Activated CD8-positive, alpha-beta T cell treated with anti-CD3 and anti-CD28 coated beads, Interleukin-2, amount 10 ng/mL, durations not matched to agents 7 days and 5 days (primary cell): ENCODE results near the gene CELF4. TPM values are rescaled to one million over a fixed set of nuclear protein-coding genes. Genes with fewer than 3 reads are reported as not detected.

Experiments
- ATAC-seq: fragments of 150-1000 bp; cut with Tn5 transposase; one replicate; pipeline ENCODE4 v1.10.0; 2021; ENCODE audit warnings: moderate library complexity
- CTCF ChIA-PET: fragments of 350-600 bp; sonication (Branson Sonifier 250); formaldehyde crosslinking; loops from one replicate; lab custom pipeline; 2021; ENCODE audit warnings: antibody characterized with exemption; lab: Charles Lee
- POLR2A ChIA-PET: fragments of 350-600 bp; sonication (Branson Sonifier 250); formaldehyde crosslinking; loops from one replicate; lab custom pipeline; 2021; ENCODE audit warnings: antibody characterized with exemption; lab: Charles Lee
- DNase-seq: peaks from one replicate; pipeline ENCODE4 v3.0.0-alpha.2; 2020
- H3K27ac Mint-ChIP-seq: one replicate; pipeline ENCODE4 v1.8.0; 2021; ENCODE audit warnings: mild to moderate bottlenecking, mixed read lengths
- H3K27me3 Mint-ChIP-seq: one replicate; pipeline ENCODE4 v1.8.0; 2021; ENCODE audit warnings: low read depth, mixed read lengths
- H3K36me3 Mint-ChIP-seq: one replicate; pipeline ENCODE4 v1.8.0; 2021; ENCODE audit warnings: low read depth, mixed read lengths
- H3K4me1 Mint-ChIP-seq: one replicate; pipeline ENCODE4 v1.8.0; 2021; ENCODE audit warnings: low read depth, mixed read lengths
- H3K4me3 Mint-ChIP-seq: one replicate; pipeline ENCODE4 v1.8.0; 2021; ENCODE audit warnings: mild to moderate bottlenecking, mixed read lengths
- H3K9me3 Mint-ChIP-seq: one replicate; pipeline ENCODE4 v1.8.0; 2022; ENCODE audit warnings: mixed read lengths; ENCODE audit not compliant: insufficient read depth
- total RNA-seq, 2 experiments: library from RNA; stranded (reverse); gene quantifications; one replicate each; pipeline ENCODE4 v1.2.3, GENCODE V29; 2021

The CELF4 gene
- total RNA-seq, 2 experiments from 2014 or later, result not detected

- POLR2A ChIA-PET, result no interaction called here
- Mint-ChIP-seq H3K9me3 (no peaks in the 10 kb centered on the region), H3K4me1 (no peaks in the 10 kb centered on the region), H3K27ac (no peak overlapping the region), H3K4me3 (no peak overlapping the region), H3K36me3 (no peaks in the 10 kb centered on the region), H3K27me3 (no peaks in the 10 kb centered on the region)
- CTCF ChIA-PET, result no interaction called here
- DNase-seq (no peak), ATAC-seq (no peak)
Measured at GRCh38 chr18:37297106-37297505, 268.5 kb downstream of the CELF4 start.

- Mint-ChIP-seq H3K9me3 (no peaks in the 10 kb centered on the region), H3K27ac (no peak overlapping the region), H3K4me3 (no peak overlapping the region), H3K27me3 (no peaks in the 10 kb centered on the region), H3K4me1 (no peaks in the 10 kb centered on the region), H3K36me3 (no peaks in the 10 kb centered on the region)
- ChIA-PET CTCF (no interaction called here), POLR2A (no interaction called here)
- DNase-seq (no peak), ATAC-seq (no peak)
Measured at GRCh38 chr18:37294951-37295350, 270.6 kb downstream of the CELF4 start.

GRCh38 chr18:37293359-37293758 is 272.2 kb downstream of the CELF4 start:
- DNase-seq, result no peak
- POLR2A ChIA-PET, result no interaction called here
- CTCF ChIA-PET, result no interaction called here

GRCh38 chr18:37289423-37289822 is 276.2 kb downstream of the CELF4 start:
- Mint-ChIP-seq H3K36me3 (no peaks in the 10 kb centered on the region), H3K4me3 (no peak overlapping the region), H3K4me1 (no peaks in the 10 kb centered on the region), H3K27ac (no peak overlapping the region), H3K27me3 (no peaks in the 10 kb centered on the region), H3K9me3 (no peaks in the 10 kb centered on the region)
- no peak for DNase-seq
- no peak for ATAC-seq
- ChIA-PET POLR2A (no interaction called here), CTCF (no interaction called here)

More at GRCh38 chr18:37293359-37293758, 272.2 kb downstream of the CELF4 start:
- H3K27me3 Mint-ChIP-seq, result no peaks in the 10 kb centered on the region
- no peak overlapping the region for H3K4me3 Mint-ChIP-seq
- no peak overlapping the region for H3K27ac Mint-ChIP-seq
- H3K36me3 Mint-ChIP-seq, result no peaks in the 10 kb centered on the region
- no peak for ATAC-seq
- no peaks in the 10 kb centered on the region for H3K4me1 Mint-ChIP-seq
- H3K9me3 Mint-ChIP-seq, result no peaks in the 10 kb centered on the region

GRCh38 chr18:37287601-37288000 is 278.0 kb downstream of the CELF4 start:
- DNase-seq, result no peak
- no peaks in the 10 kb centered on the region for H3K36me3 Mint-ChIP-seq
- POLR2A ChIA-PET, result no interaction called here
- no peaks in the 10 kb centered on the region for H3K4me1 Mint-ChIP-seq
- CTCF ChIA-PET, result no interaction called here
- no peak for ATAC-seq
- H3K9me3 Mint-ChIP-seq, result no peaks in the 10 kb centered on the region
- no peak overlapping the region for H3K27ac Mint-ChIP-seq
- H3K27me3 Mint-ChIP-seq, result no peaks in the 10 kb centered on the region
- no peak overlapping the region for H3K4me3 Mint-ChIP-seq

GRCh38 chr18:37286801-37287200 is 278.8 kb downstream of the CELF4 start:
- ChIA-PET CTCF (no interaction called here), POLR2A (no interaction called here)
- Mint-ChIP-seq H3K27ac (no peak overlapping the region), H3K4me3 (no peak overlapping the region), H3K9me3 (no peaks in the 10 kb centered on the region), H3K36me3 (no peaks in the 10 kb centered on the region), H3K4me1 (no peaks in the 10 kb centered on the region), H3K27me3 (no peaks in the 10 kb centered on the region)
- no peak for DNase-seq
- ATAC-seq, result no peak

- ATAC-seq (no peak), DNase-seq (no peak)
- H3K27ac Mint-ChIP-seq, result no peak overlapping the region
- H3K9me3 Mint-ChIP-seq, result no peaks in the 10 kb centered on the region
- H3K36me3 Mint-ChIP-seq, result no peaks in the 10 kb centered on the region
- no peak overlapping the region for H3K4me3 Mint-ChIP-seq
- no peaks in the 10 kb centered on the region for H3K27me3 Mint-ChIP-seq
- POLR2A ChIA-PET, result no interaction called here
- H3K4me1 Mint-ChIP-seq, result no peaks in the 10 kb centered on the region
- CTCF ChIA-PET, result no interaction called here
Measured at GRCh38 chr18:37285825-37286224, 279.8 kb downstream of the CELF4 start.

GRCh38 chr18:37284260-37284659 is 281.3 kb downstream of the CELF4 start:
- POLR2A ChIA-PET, result no interaction called here
- Mint-ChIP-seq H3K36me3 (no peaks in the 10 kb centered on the region), H3K27me3 (no peaks in the 10 kb centered on the region), H3K4me1 (no peaks in the 10 kb centered on the region), H3K4me3 (no peak overlapping the region), H3K27ac (no peak overlapping the region), H3K9me3 (no peaks in the 10 kb centered on the region)
- ATAC-seq (no peak), DNase-seq (no peak)
- CTCF ChIA-PET, result no interaction called here

GRCh38 chr18:37282386-37283037 is 283.1 kb downstream of the CELF4 start:
- ATAC-seq (no peak), DNase-seq (no peak)
- H3K27ac Mint-ChIP-seq, result no peak overlapping the region
- ChIA-PET CTCF (no interaction called here), POLR2A (no interaction called here)
- no peaks in the 10 kb centered on the region for H3K27me3 Mint-ChIP-seq
- H3K4me1 Mint-ChIP-seq, result no peaks in the 10 kb centered on the region
- no peaks in the 10 kb centered on the region for H3K36me3 Mint-ChIP-seq
- no peak overlapping the region for H3K4me3 Mint-ChIP-seq
- H3K9me3 Mint-ChIP-seq, result no peaks in the 10 kb centered on the region

GRCh38 chr18:37280701-37281393 is 284.8 kb downstream of the CELF4 start:
- ChIA-PET CTCF (no interaction called here), POLR2A (no interaction called here)
- H3K4me1 Mint-ChIP-seq, result no peaks in the 10 kb centered on the region
- H3K4me3 Mint-ChIP-seq, result no peak overlapping the region
- H3K36me3 Mint-ChIP-seq, result no peaks in the 10 kb centered on the region
- no peaks in the 10 kb centered on the region for H3K9me3 Mint-ChIP-seq
- DNase-seq, result no peak
- peaks cover 3% of the 10 kb centered on the region for H3K27me3 Mint-ChIP-seq
- ATAC-seq, result no peak
- no peak overlapping the region for H3K27ac Mint-ChIP-seq

- H3K4me1 Mint-ChIP-seq, result no peaks in the 10 kb centered on the region
- no peak for DNase-seq
- H3K4me3 Mint-ChIP-seq, result no peak overlapping the region
- no peak for ATAC-seq
- ChIA-PET CTCF (no interaction called here), POLR2A (no interaction called here)
- no peaks in the 10 kb centered on the region for H3K9me3 Mint-ChIP-seq
- no peak overlapping the region for H3K27ac Mint-ChIP-seq
- peaks cover 11% of the 10 kb centered on the region for H3K27me3 Mint-ChIP-seq
- no peaks in the 10 kb centered on the region for H3K36me3 Mint-ChIP-seq
Measured at GRCh38 chr18:37277804-37278203, 287.8 kb downstream of the CELF4 start.

GRCh38 chr18:37276111-37276890 is 289.3 kb downstream of the CELF4 start:
- CTCF ChIA-PET, result no interaction called here
- ATAC-seq (no peak), DNase-seq (no peak)
- H3K27me3 Mint-ChIP-seq, result peaks cover 11% of the 10 kb centered on the region
- no peak overlapping the region for H3K4me3 Mint-ChIP-seq
- no peak overlapping the region for H3K27ac Mint-ChIP-seq
- POLR2A ChIA-PET, result no interaction called here
- H3K9me3 Mint-ChIP-seq, result no peaks in the 10 kb centered on the region
- no peaks in the 10 kb centered on the region for H3K36me3 Mint-ChIP-seq
- no peaks in the 10 kb centered on the region for H3K4me1 Mint-ChIP-seq
